GM18861 (cell line): ENCODE measurements around the gene ERBB4.

Experiments used
- ATAC-seq: cut with Tn5 transposase; IDR thresholded peaks from one replicate; pipeline ENCODE4 v1.9.1; 2021; ENCODE audit not compliant: unreplicated experiment

Gene ERBB4

DNA sequence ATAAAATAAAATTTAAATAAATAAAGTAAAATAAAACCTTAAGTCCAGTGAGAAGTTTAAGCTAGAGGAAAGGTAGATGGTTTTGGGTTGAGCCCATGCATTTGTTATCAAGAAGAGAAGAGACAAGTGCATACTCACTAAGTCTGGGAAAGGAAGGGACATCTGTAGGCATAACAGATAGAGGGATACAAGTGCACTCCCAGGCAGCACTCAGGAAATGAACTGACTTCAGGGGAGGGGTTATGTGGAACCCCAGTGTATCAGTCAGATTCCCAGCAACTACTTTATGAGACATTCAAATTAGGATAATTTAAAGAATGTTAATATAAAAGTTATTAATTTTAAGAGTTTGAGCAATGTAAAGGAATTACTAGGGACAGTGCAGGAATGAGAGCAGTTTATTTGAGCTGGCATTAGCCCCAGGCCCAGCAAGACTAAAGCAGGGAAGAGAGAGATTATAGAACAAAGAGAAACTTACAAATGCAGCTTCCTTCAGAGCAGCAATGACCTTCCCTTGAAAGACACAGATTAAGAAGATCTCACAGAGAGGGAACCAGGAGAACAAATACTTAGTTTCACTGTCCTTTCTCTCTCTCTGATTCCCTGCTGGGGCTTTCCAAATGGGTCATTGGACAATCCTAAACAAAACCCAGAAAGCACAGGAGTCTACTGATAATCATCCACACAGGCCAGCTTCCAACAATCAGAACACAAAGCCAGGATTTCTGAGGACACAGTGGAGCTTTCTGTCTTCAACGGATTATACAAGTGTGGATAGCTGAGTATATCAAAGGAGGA lies 109.7 kb downstream of the ERBB4 start:
- no peak for ATAC-seq

GRCh38 chr2:212427638-212428037 lies 111.0 kb downstream of the ERBB4 start:
- no peak for ATAC-seq

- ATAC-seq = no peak
These were observed 111.8 kb downstream of the ERBB4 start for GRCh38 chr2:212426637-212427412.

GRCh38 chr2:212424082-212424481 lies 114.5 kb downstream of the ERBB4 start:
- ATAC-seq = no peak

GRCh38 chr2:212423089-212423488 lies 115.5 kb downstream of the ERBB4 start:
- ATAC-seq = no peak

DNA sequence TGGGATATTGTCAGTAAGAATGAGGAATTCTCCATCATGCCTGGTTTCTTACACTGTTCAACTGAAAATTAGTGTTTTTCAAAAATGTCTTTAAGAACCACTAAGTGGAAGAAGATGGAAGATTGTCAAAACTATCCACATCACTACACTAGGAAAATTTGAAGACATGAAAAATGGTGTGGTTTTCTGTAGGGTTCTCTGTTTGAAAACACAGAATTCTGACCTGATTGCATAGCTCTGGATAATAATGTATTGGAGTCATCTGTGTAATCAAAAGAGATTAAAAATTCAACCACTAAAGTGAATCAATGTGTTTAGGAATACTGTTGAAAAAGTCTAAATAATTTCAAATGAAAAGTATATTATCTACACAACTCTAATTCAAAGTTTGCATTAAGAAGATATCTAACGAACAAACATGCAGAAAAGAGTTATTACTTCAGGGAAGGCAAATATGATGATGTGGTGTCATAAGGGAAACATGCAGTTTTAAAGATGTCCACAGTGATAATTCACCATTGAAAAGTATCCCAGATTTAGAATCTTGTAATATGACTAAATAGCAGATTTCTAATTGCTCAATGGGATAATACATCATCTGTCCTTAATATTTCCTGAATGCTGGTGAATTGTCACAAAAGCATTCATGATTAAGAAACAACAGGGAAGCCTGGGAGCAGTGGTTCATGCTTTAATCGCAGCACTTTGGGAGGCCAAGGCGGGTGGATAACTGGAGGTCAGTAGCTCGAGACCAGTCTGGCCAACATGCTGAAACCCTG lies 116.9 kb downstream of the ERBB4 start:
- ATAC-seq = no peak

DNA sequence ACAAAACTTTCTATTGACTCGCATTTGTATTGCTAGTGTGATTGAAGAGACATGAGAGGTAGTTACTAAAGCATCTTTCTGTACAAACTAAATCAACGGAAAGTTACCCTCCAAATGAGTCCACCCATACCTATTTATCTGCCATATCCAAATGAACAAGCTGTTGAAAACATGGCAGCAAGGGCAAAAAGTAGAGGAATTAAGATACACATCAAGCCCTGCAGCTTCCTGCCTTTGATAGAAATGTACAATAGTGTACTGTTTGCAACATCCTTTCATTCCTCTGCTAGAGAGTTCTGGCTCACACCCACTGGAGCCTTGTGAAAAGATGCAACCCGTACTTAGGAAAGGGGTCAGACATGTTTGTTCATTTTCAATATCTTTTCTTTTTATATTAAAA lies 122.5 kb downstream of the ERBB4 start:
- ATAC-seq = no peak

DNA sequence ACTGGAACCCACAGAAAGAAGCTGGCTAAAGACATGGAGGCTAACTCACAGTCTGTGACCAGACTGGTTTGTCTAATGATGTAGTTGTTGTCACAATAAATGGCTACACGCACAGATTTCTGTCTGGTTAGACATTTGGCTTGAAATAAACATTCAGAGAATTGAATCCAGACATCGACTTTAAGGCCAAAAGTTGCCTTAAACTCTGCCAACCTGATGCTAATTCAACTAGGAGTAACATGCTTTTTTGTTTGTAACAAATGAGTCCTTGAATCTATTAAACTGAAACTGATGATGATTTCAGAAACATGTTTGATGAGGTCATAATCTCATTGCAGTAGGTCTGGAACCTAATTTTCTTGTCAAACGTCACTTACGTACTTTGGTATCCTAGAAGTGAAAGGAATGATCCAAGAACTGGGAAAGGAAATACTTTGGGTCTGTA lies 123.8 kb downstream of the ERBB4 start:
- no peak for ATAC-seq

GRCh38 chr2:212409560-212409959 lies 129.0 kb downstream of the ERBB4 start:
- ATAC-seq = no peak

- ATAC-seq = no peak
These were observed 130.1 kb downstream of the ERBB4 start for GRCh38 chr2:212408524-212408923.

DNA sequence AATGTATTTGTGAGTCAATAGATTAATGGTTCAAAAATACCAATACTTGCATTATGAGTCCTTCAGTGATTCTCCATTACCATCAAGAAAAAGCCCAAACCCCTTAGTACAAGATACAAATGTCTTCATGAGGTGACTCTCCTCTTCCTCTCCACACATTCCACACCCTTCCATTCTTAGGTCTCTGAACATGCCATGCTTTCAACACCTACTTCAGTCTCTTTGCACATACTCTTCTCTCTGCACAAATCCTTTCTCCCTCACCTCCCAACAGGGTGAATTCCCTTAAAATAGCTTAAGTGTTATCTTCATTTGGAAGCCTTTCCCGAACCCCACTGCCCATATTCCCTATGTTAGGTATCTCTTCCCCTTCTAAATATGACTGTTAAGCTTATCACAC lies 131.9 kb downstream of the ERBB4 start:
- ATAC-seq = no peak

DNA sequence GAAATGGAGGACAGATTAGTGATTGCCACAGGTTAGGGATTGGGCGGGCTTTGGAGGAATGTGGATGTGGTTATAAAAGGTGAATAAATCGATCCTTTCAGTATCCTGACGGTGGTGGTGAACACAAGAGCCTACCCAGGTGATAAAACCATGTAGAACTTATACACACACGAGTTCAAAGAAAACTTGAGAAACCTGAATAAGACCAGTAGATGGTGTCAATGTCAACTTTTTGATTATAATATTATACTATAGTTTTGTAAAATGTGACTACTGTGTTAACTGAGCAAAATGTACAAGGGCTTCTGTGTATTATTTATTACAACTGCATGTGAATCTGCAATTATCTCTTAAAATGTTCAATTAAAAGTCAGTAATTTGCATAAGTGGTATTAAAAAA lies 136.3 kb downstream of the ERBB4 start:
- no peak for ATAC-seq

- no peak for ATAC-seq
These were observed 140.3 kb downstream of the ERBB4 start for GRCh38 chr2:212398316-212398715.

DNA sequence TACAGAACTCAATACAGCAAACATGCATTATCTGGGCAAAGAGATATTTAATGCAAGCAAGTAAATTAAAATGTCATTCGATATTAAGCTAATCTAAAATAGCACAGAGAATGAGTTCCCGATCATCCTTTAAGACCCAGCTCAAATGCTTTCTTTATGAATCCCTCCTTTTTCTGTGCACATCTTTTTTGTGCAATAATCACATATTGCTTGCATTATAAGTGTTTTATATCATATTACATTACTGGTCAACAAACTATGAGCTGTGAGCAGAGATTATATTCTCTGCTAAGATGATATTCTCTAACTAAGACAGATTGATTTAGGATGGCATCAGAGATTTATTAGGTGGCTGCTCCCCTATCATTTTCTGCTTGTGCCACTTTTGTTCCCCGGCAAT lies 146.1 kb downstream of the ERBB4 start:
- no peak for ATAC-seq

DNA sequence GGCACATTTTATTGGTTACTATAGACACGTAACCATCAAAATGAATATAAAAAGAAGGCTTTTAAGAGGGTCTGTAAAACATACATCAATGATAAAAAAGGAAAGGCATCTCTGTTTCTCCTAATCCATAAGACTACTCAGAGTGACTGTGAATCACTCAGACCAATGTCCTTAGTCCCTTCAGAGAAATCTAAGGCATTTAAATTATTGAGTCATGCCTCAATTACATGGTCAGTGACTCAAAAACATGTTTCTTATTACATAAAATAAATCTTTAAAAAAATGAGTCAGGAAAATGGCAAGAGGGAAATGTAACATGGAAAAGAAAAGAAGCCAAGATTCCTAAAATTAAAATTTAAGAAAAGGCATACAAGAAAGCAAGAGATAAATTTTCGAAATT lies 146.6 kb downstream of the ERBB4 start:
- no peak for ATAC-seq

DNA sequence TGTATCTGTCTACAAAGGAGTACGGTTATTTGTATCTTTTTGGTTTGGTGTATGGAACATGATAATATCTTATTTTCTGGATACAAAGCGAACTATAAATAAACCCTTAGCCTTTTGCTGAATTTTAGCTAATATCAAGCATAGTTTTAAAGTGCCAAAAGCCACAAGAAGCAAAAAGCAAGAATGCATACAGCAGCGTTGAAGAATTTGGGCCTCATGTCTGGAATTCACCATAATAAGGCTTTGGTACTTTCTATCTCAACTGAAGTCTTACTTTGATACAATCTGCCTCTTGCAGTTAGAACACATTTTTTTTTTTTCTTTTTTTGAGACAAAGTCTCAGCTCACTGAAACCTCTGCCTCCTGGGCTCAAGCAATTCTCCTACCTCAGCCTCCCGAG lies 151.5 kb downstream of the ERBB4 start:
- ATAC-seq = no peak

DNA sequence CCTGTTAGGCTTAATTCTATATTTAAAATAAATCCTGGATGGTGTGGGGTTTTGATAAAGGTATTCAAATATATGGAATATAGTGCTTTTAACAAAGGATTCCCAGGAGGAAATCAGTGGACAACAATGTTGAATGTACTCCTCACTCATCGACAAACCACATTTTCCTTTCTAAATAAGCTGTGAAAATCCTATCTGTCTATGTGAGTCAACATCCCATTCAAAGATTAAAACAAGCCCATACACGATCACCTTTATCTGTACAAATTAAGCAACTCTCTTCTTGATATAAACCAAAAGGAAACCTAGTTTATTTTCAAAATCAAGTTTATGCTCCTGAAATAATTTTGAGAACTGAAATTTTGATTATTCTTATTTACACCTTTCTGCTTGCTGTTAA lies 153.4 kb downstream of the ERBB4 start:
- no peak for ATAC-seq

GRCh38 chr2:212384027-212384426 lies 154.6 kb downstream of the ERBB4 start:
- ATAC-seq = no peak

- ATAC-seq = no peak
These were observed 157.0 kb downstream of the ERBB4 start for GRCh38 chr2:212381428-212382102.

- ATAC-seq = no peak
These were observed 159.5 kb downstream of the ERBB4 start for GRCh38 chr2:212379103-212379502.

DNA sequence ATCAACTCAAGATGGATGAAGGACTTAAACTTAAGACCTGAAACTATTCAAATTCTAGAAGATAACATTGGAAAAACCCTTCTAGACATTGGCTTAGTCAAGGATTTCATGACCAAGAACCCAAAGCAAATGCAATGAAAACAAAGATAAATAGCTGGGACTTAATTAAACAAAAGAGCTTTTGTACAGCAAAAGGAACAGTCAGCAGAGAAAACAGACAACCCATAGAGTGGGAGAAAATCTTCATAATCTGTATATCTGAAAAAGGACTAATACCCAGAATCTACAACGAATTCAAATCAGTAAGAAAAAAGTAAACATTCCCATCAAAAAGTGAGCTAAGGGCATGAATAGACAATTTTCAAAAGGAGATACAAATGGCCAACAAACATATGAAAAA lies 171.2 kb downstream of the ERBB4 start:
- no peak for ATAC-seq
